ENCODE results near the gene UBIAD1. TPM values are rescaled to one million over a fixed set of nuclear protein-coding genes. Genes with fewer than 3 reads are reported as not detected.
"Not testable (repeated sequence)": the region's sequence is repeated elsewhere in the genome, so short reads cannot be mapped to it uniquely, and the experiment has no call there.

UBIAD1 gene
- total RNA-seq: 6.4 and 11.4 TPM in 2 replicates

GRCh38 chr1:11272832-11273594, at the start of gene UBIAD1:
UBIAD1 (plus strand) TSS chr1:11273198; CDS start chr1:11273532, 334 bp downstream.
- no peak for DNase-seq (ENCODE audit: extremely low read depth, low read depth, low spot score)

GRCh38 chr1:11227106-11228077, 45.6 kb upstream of the UBIAD1 start:
- DNase-seq (ENCODE audit: extremely low read depth, low read depth, low spot score): no peak

- DNase-seq (ENCODE audit: extremely low read depth, low read depth, low spot score): no peak
Observed at GRCh38 chr1:11229203-11229602, 43.8 kb upstream of the UBIAD1 start.

GRCh38 chr1:11233208-11233607, 39.8 kb upstream of the UBIAD1 start:
- no peak for DNase-seq (ENCODE audit: extremely low read depth, low read depth, low spot score)

- DNase-seq (ENCODE audit: extremely low read depth, low read depth, low spot score): no peak
Observed at GRCh38 chr1:11237356-11237755, 35.6 kb upstream of the UBIAD1 start.

GRCh38 chr1:11238311-11238710, 34.7 kb upstream of the UBIAD1 start:
- no peak for DNase-seq (ENCODE audit: extremely low read depth, low read depth, low spot score)

- no peak for DNase-seq (ENCODE audit: extremely low read depth, low read depth, low spot score)
Observed at GRCh38 chr1:11245248-11245647, 27.8 kb upstream of the UBIAD1 start.

- no peak for DNase-seq (ENCODE audit: extremely low read depth, low read depth, low spot score)
Observed at GRCh38 chr1:11245904-11246719, 26.9 kb upstream of the UBIAD1 start.

GRCh38 chr1:11248169-11248568, 24.8 kb upstream of the UBIAD1 start:
- no peak for DNase-seq (ENCODE audit: extremely low read depth, low read depth, low spot score)

- no peak for DNase-seq (ENCODE audit: extremely low read depth, low read depth, low spot score)
Observed at GRCh38 chr1:11252538-11252937, 20.5 kb upstream of the UBIAD1 start.

- DNase-seq (ENCODE audit: extremely low read depth, low read depth, low spot score): no peak
Observed at GRCh38 chr1:11253226-11253625, 19.8 kb upstream of the UBIAD1 start.

GRCh38 chr1:11256299-11256698, 16.7 kb upstream of the UBIAD1 start:
- no peak for DNase-seq (ENCODE audit: extremely low read depth, low read depth, low spot score)

- peak; percentile 98 for DNase-seq (ENCODE audit: extremely low read depth, low read depth, low spot score)
Observed at GRCh38 chr1:11262171-11263049, 10.6 kb upstream of the UBIAD1 start, which contains the start of gene MTOR. MTOR (minus strand) TSS chr1:11262551; CDS start chr1:11259409, 3,142 bp downstream.

GRCh38 chr1:11266268-11267074, 6.5 kb upstream of the UBIAD1 start:
- DNase-seq (ENCODE audit: extremely low read depth, low read depth, low spot score): no peak

- not testable (repeated sequence) for DNase-seq (ENCODE audit: extremely low read depth, low read depth, low spot score)
Observed at GRCh38 chr1:11267350-11268337, 5.4 kb upstream of the UBIAD1 start.

GRCh38 chr1:11272544-11272831, 510 bp upstream of the UBIAD1 start:
- DNase-seq (ENCODE audit: extremely low read depth, low read depth, low spot score): no peak

GRCh38 chr1:11273595-11274234, 717 bp downstream of the UBIAD1 start:
- DNase-seq (ENCODE audit: extremely low read depth, low read depth, low spot score): no peak

Measured in glomerular endothelial cell (primary cell).